GM12892 (cell line): ENCODE results near the gene BCDIN3D.

Experiments
- POLR2A ChIP-seq: IDR thresholded peaks from 2 replicates; pipeline ENCODE4 v1.6.1; 2011; ENCODE audit warnings: low read depth, low read length, control low read depth
- POLR2AphosphoS5 ChIP-seq: IDR thresholded peaks from 2 replicates; pipeline ENCODE4 v1.6.1; 2011; ENCODE audit warnings: low read depth, low read length, control low read depth
- TAF1 ChIP-seq: IDR thresholded peaks from 2 replicates; pipeline ENCODE4 v1.6.1; 2011; ENCODE audit warnings: low read depth, mild to moderate bottlenecking, control low read depth, low read length, borderline replicate concordance

GRCh38 chr12:49796155-49796554 is 46.8 kb downstream of the BCDIN3D start:
- TF ChIP-seq POLR2A (no peak), POLR2AphosphoS5 (no peak), TAF1 (no peak)
